HL-60/S4 (cell line): Measurements from ENCODE around the gene DLL1.
"Not testable (repeated sequence)": the region's sequence is repeated elsewhere in the genome, so short reads cannot be mapped to it uniquely, and the experiment has no call there.

ENCODE experiments used
- in situ Hi-C: fragments of 300-500 bp; cut with MboI; formaldehyde crosslinking; loops from 2 replicates; pipeline ENCODE4 v1.14.3; 2022; ENCODE audit warnings: low sequenced_read_pairs

Gene DLL1, protein sequence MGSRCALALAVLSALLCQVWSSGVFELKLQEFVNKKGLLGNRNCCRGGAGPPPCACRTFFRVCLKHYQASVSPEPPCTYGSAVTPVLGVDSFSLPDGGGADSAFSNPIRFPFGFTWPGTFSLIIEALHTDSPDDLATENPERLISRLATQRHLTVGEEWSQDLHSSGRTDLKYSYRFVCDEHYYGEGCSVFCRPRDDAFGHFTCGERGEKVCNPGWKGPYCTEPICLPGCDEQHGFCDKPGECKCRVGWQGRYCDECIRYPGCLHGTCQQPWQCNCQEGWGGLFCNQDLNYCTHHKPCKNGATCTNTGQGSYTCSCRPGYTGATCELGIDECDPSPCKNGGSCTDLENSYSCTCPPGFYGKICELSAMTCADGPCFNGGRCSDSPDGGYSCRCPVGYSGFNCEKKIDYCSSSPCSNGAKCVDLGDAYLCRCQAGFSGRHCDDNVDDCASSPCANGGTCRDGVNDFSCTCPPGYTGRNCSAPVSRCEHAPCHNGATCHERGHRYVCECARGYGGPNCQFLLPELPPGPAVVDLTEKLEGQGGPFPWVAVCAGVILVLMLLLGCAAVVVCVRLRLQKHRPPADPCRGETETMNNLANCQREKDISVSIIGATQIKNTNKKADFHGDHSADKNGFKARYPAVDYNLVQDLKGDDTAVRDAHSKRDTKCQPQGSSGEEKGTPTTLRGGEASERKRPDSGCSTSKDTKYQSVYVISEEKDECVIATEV

DNA sequence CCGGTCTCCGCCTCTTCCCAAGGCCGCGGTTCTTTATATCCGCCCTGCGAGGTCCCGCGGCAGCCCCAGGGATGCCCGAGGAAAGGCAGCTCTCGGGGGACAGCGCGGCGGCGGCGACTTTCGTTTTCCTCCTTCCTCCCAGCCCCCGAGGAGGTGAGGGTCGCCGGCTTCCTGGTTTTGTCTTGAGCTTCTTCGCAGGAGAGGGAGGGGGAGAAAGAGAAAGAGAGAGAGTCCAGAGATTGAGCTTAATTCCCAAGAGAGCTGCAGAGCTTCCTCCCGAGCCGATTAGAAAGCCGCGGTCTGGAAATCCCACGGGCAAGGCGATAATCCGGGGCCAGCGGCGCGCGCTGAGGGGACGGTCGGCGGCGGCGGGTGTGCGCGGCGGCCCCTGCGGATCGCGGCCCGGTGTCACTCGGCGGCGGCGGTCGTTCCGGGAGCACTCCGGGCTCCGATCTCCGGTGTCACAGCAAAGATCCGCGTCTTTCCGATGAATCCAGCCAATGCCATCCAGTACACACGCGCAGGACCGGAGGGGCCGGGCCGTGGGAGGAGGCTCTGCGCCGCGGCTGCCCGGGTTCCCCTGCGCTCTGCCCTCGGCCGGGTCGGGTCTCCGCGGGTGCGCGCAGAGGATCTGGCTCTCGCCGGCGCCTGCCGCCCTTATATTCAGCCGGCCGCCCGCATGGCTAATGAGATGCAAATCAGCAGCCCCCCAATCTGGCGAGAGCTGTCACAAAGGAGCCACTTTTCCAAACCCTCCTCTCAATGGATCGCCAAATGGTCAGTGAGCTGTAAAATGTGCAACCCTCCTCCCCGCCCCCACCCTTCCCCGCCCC, at the start of gene DLL1:
Gene DLL1, minus strand, starts transcription at position 783 of the 833 bp plus-strand sequence. CDS start 939 bp downstream, outside the sequence.
- in situ Hi-C loops: no loop called here

DNA sequence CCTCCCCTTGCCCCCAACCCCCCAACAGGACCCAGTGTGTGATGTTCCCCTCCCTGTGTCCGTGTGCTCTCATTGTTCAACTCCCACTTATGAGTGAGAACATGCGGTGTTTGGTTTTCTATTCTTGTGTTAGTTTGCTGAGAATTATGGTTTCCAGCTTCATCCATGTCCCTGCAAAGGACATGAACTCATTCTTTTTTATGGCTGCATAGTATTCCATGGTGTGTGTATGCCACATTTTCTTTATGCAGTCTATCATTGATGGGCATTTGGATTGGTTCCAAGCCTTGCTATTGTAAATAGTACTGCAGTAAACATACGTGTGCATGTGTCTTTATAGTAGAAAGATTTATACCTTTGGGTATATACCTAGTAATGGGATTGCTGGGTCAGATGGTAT, 44.3 kb upstream of the DLL1 start:
- in situ Hi-C loops: not testable (repeated sequence)

DNA sequence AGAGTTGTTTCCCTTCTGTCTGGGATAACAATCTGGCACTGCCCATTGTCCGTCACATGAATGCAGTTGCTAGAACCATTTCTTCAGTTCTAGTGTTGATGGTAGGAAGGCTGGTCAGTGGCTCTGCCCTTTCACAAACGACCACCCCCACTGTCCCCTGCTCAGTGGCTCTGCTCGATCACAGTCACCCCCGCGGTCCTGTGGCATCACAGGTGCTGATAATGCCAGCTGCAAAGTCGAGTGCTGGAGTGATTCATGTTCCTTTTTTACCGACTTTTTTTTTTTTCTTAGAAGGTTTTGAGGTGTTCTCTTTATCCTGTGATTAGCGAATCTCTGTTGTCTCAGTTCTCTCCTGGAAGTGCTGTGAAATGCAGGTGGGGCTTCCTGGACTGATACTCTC, 38.4 kb upstream of the DLL1 start:
- in situ Hi-C loops: no loop called here

DNA sequence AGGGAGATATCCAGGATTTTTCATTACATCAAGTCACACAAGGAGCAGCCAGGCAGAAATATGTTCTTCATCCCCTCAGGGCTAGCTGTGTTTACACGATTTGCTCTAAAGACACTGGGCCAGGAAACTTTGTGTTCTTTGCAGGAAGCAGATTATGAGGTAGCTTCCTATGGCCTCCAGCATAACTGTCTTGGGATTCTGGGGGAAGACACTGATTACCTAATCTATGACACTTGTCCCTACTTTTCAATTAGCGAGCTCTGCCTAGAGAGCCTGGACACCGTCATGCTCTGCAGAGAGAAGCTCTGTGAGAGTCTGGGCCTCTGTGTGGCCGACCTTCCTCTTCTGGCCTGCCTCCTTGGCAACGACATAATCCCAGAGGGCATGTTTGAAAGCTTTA, 26.8 kb upstream of the DLL1 start:
- in situ Hi-C loops: no loop called here

DNA sequence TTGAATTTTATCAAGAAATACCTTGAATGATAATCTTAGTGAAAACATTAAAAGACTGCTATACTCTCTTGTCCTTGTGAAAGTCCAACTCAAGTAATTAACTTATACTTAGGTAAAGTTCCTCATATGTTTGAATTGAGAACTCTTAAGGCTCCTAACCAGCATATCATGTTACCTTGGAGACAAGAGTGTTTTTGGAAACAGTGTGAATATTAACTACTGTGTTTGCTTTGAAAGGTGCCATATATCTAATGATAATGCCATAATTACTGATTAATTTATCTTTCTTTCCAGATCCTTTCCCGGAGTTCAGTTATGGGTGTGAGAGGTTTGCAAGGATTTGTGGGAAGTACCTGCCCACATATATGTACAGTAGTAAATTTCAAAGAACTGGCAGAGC, 26.2 kb upstream of the DLL1 start:
- in situ Hi-C loops: no loop called here

DNA sequence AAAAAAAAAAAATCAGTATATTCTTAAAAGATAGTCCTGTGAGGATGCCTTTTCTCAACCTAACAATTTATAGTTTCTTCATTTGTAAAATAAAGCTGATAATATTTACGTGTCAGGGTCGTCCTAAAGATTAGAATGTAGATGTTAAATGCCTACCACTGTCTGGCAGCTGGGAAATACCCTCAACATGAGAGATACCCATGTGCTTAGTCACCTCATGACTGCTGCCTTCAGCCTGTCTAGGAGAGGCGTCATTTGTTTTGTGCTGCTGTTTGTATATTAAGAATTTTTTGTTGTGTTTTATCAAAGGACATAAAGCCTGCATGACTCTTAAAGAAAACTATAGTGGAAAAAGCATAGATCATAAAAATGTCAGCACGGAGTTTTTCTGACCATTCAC, 25.2 kb upstream of the DLL1 start:
- in situ Hi-C loops: no loop called here

DNA sequence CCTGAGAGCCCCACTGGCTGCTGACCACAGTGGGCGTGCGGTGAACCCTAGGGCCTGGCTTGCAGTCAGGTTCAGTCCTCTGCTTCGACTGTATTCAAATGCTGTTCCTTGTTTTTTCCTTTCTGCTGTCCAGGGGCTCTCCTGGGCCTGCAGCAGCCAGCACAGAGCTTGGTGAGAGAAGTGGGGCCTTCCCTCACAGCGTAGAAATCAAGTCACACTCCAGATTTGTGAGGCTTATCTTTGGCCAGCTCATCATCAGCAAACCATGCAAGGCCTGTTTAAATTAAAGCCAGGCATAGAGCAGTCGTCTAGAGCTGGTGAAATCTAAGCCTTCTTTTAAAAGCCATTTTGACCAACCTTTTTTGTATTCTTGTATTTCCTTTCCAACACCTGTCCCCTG, 24.1 kb upstream of the DLL1 start:
- in situ Hi-C loops: no loop called here

DNA sequence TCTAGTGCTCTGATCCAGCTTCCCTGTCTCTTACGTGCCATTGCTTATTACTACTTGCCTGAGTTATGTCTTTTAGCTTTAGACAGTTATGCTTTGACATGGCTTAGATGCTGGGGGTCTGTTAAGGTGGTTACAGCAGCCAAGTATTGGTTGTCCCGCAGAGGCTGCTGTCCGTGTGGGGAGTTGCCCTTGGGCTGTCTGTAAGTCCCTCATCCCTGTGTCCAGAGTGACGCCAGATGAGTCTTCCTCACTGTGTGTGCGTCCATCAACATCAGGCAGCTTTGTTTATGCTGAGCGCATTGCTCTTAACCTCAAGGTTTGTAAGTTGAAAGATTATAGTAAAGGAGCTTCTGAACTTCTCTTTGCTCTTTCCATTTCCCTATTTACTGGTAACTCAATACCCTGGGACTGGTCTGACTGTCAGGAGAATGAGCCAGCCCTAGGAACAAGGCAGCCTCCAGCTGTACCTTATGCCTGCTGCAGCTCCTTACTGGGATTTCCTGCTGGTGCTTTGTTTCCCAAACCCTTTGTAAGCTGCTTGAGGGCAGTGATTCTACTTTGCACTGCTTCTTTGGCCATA, 22.9 kb upstream of the DLL1 start:
- in situ Hi-C loops: no loop called here

DNA sequence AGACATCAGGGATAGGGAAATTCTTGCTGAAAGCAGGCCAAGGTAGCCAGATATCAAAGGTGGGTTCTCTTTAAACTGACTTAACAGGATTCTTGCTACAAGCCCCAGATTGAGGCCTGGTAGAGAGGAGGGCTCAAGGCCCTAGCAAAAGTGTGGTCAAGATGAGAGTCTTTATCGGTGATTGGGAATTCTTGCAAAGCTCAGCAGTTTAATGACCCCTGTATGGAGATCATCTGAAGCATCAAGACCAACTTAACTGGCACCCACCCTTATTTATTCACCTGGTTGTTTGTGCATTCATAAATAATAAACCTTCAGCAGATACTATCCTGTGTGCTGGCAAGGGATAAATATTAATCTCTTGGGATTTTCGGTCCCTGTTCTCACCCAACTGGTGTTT, 22.0 kb upstream of the DLL1 start:
- in situ Hi-C loops: no loop called here

DNA sequence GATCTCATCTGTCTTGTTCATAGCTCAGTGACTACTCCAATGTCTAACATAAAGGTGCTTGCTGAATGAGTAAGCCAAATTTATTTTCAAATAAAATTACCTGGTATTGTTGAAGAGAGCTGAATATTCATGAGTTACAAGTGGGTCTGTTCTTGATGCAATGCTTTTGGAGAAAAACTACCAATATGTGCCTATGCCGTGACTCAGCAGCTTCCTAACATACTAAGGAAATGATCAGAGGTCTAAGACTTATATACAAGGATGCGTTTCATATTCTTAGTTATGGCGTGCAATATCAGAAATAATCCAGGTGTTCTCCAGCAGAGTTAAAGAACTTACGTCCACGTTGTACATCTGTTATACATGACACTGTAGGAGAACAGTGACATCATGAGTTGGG, 20.8 kb upstream of the DLL1 start:
- in situ Hi-C loops: no loop called here

DNA sequence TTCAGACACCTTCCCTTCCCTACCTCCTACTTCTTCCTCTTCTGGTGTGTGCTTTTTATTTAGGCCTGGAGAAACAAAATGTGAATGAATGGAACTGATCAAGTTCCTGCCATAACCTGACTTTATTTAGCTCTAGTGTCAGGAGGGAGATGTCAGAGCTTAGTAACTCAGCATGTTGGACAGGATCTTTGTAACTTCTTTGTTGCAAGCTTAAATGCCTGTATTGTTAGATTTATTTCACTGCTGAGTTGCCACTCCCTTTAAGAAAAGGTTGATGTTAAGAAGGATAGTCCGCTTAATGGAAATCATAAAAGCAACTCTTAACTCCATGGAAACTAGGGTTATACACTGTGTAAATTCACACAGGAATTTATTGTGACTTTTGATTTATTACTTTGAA, 17.9 kb upstream of the DLL1 start:
- in situ Hi-C loops: no loop called here

DNA sequence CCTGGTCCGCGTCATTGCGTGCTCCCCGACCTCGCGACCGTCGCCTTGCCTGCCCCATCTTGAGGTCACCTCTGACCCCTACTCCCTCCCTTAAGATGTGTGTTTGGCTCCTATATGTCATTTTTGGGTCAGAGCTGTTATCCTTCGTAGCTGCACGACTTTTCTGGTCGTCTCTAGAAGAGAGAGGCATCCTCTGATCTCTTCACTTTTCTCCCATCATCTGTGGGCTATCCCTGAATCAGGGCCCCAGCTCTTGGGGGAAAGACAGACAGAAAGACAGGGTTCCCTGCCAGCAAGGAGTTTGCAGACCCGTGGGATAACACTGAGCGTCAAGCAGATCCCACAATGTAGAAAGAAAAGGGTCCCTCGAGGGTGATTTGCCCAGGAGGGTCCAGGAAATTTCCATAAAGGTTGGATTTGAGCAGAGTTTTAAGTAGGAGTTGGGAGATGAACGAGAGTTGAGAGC, 16.2 kb upstream of the DLL1 start:
- in situ Hi-C loops: no loop called here

DNA sequence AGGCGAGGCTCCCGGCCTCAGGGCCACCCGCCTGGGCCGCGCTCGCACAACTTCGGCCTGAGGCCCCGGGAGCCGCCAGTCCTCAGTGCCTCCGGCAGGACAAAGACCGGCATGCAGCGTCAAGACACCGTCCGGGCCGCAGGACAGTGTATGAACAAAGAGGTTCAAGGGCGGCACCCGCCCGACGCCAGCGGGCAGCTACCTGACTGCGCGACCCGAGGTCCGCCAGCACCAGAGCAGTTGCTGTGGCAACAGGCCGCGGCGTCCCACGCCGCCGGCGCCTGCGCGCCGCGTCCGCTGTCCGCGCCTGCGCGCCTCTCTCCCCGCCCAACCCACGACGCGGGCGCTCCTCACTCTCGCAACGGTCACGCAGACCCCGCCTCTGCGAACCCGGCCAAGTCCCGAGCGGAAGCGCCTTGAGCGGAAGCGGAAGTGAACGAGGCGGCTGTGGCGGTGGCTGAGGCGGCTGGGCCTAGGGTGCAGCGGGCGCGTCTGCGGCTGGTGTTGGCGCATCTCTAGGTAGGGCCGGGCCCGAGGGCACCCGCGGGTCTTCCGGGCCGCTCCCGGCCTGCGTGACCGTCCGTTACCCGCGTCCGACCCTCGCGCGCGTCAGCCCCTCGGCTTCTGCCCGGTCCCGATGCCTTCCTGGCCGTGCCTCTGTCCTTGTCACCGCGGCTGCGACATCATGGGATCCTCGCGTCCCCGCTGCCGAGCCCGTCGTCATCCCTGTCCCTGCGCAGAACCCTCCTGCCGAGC, 15.6 kb upstream of the DLL1 start, which contains the start of gene FAM120B:
Gene FAM120B, plus strand, starts transcription at position 435 of the 756 bp plus-strand sequence. CDS start 10,633 bp downstream, outside the sequence.
- in situ Hi-C loops: no loop called here

DNA sequence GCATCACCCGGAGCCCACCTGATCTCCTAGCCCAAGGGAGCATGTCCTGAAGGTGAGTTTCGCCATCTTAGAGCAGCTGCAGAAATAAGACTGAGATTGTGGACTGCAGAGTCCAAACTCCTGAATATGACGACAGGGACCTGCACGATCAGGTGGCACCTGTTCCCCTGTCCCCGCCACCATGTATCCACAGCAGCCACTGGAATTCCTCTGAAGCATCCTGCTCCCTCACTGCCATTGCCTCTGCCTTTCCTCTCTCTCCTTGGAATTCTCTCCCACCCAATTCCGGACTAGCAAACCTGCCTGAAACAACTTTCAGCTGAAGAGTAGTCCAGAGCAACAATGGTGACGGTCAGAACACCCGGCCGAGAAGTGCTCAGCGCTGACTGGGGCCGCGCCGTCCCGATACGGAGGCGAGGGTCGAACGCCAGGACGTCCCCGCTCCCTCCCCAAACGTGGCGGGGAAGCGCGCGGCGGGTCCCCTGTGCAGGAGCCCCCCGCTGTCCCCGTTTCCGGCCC, 15.0 kb upstream of the DLL1 start:
- in situ Hi-C loops: no loop called here

DNA sequence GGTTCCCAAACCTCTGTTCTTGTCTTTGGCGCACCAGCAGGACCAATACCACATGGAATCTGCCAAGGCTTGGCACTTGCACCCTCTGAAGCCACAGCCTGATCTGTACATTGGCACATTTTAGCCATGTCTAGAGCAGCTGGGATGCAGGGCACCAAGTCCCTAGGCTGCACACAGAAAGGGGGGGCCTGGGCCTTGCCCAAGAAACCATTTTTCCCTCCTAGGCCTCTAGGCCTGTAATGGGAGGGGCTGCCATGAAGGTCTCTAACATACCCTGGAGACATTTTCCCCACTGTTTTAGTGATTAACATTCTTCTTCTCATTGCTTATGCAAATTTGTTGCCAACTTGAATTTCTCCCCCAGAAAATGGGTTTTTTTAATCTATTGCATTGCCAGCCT, 10.3 kb upstream of the DLL1 start:
- in situ Hi-C loops: no loop called here

DNA sequence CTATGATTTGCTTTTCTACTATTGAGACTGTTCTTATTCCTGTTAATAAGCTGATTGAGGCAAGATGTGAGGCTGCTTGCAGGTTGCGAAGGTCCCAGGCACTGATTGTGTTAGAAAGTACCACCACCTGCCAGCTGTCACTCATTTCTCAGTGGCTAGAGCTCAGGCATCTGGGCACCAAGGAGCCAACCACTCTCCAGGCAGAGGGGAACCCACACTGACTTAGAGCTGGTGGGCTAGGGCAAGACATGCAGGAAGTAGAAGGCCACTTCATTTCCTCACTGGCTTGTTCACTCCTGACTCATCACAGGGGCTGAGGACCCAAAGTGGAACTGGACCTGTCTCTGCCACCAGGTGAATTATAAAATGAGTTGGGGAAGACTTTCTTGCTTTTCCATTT, 7.8 kb upstream of the DLL1 start:
- in situ Hi-C loops: no loop called here

DNA sequence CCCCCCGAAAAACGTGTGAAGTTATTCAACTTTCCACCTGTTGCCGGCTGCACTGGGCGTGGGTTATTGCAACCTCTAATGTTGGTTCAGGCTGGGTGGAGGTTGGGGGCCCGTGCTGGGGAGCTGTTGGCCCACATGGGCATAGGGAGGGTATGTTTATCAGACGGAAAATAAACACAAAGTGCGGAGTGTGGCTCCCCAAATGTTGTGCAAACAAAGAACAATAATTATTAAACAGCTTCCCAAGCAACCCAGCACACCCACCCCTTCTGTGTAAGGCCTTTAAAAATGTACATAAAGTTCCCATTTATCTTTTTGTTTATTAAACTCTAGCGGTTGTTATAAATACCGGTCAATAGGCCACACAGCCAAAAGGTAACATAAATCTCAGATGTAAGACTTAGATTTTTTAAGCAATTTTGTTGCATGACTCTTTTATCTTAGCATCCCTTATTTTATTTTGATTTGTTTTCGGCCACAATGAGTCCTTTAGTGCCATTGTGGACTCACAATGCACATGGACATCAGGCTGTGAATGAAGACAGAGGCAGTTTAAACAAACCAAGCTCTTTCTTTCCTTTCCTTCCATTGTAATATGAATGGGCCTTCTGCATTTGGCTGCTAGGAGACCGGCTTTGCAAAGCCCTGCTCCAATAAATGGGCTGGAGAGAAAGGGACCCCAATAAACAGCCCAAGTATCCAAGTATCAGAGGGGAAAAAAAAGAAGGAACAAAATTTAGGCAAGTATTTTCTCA, 6.9 kb upstream of the DLL1 start:
- in situ Hi-C loops: no loop called here

DNA sequence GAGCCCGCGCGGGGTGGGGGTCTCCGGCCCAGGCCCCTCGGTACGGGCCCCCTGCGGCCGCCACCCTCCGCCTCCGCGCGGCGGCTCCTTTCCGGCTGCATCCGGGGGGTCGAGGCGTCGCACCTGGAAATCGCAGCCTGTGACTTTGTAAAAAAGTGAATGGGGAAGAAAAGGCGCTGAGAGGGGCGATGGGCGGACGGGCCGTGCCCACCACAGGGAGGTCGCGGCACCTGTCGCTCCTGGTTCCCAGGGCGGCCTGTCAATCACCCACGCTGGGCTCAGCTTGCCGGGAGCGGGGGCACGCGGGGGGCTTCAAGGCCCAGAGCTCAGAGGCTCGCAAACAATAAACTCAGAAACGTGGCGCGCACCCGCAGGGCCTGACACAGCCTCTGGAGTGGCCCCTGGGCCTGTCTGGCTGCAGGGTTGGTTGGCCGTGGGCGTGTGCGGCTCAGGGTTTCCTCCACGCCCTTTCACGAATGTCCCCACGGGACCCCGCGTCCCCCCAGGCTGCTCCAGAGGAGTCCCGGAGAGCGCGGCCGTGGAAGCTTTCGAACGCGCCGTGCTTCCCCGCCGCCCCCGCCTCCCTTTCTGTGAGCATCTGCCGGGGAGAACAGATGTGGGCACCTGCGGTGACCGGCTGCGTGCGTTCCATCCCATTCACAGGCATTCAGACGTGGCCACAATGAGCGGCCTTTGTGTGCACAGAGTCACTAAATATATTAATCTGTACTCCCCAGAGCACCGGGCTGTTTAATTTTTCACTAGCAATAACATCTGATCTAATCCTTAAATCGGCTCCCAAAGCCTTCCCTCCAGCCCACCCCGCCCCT, 6.1 kb upstream of the DLL1 start:
- in situ Hi-C loops: no loop called here

DNA sequence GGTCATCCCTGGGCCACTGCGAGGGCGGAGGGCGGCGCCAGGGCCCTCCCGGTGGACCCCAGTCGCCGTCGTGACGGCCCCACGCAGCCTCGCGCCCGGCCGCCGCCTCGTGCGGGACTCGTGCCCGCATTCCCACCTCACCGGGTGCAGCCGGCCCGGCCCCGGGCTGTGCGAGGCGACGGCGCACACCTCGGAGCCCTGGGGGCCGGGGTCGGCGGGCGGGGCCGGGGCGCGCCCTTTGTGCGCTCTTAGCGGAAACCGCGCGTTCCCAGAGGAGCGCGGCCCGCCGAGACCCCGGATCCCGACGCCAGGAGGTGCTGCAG, 5.5 kb upstream of the DLL1 start:
- in situ Hi-C loops: no loop called here
